NK-92 (cell line): Measurements from ENCODE around the gene PPP1R13B.
"Not testable (repeated sequence)": the region's sequence is repeated elsewhere in the genome, so short reads cannot be mapped to it uniquely, and the experiment has no call there.

Source experiments
- DNase-seq: peaks from one replicate; lab custom pipeline; 2025; ENCODE audit not compliant: unreplicated experiment; lab: John Stamatoyannopoulos, UW

PPP1R13B gene

DNA sequence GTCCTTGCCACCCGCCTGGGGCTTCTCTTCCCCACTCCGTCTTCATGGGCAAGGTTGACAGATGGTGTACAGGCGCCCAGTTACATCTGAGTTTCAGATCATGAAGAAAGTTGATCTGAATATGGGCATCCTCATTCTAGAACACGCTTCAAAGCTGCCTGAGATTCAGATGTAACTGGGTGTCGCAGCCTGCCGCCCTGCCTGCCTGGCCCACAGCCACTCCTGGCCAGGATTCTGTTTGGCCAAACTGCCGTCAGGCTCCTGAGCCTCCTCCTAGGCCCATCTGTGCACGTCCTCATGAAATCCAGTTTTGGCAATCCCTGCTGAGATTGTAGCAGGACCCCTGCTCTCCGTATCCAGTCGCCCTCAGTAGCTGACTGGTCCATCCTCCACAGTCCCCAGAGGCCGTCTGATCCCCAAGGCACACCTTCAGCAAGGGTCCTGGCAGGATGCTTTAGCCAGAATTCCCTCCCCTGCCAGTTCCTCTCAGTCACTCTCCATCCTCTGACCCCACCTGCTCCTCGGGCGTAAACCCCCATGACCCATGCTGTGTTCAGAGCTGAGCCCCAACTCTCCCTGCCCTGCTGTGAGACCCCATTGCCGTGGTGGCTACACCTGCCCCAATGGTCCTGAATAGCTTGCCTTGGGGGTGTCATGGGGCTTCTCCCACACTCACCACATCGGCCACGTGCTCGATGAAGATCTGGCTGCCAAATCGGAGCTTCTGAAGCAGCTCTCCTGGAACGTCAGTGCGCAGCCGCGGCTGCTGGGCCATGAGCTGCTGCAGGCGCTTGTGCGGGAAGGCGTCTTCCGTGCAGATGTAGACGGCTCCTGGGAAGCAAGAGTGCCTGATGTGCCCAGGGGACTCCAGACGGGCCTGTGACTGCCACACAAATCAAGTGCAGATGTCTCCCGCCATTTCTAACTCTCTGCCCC lies 144.6 kb downstream of the PPP1R13B start:
- DNase-seq, result no peak

DNA sequence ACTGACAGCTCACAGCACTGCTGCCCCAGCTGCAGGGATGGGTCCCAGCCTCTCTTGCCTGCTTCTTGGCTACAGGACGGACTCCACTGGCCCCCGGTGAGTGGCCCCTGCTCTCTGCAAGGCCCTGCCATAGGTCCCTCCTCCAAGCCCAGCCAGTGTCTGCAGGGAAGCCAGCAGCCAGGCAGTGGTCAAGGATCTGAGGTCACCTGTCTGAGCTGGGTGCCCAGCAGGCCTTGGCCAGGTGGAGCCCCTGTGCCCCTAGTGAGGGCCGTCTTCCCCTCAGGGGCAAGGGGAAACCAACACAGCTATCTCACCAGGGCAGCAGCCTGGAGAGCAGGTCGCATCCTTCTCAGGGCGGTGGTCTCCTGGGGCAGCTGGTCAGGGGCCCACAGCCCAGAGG lies 145.3 kb downstream of the PPP1R13B start:
- DNase-seq, result no peak

DNA sequence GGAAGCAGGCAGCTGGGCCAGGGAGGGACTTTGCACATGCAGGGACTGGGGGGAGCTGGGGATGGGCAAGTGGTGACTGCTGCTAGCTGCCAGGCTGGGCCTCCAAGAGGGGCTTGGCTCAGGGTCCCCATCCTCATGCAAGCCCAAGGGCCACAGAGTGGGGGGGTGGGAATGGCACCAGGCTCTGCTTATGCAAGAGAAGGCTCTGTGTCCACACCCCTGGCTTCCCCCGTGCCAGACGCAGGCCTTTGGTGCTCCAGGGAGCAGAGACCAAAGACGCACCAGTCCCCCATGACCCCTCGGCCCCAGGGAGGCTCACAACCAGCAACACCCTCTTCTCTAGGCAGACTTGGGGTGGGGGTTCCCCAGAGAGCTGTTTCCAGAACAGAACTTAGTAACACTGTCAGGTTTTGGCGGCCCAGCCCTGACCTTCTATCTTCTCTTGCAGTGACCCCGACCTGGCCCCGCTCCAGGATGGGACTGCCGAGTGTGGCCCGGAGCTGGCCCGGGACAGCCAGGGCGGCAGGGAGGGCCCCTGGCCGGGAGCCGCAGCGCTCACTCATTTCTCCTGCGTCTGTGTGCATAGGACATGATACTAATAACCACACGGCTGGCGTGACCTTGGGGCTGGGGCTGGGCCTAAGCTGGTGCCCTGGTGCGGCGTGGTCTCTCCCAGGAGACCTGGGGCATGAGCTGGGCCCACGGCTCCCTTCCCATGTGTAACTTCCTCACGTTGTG lies 146.5 kb downstream of the PPP1R13B start:
- DNase-seq, result no peak

DNA sequence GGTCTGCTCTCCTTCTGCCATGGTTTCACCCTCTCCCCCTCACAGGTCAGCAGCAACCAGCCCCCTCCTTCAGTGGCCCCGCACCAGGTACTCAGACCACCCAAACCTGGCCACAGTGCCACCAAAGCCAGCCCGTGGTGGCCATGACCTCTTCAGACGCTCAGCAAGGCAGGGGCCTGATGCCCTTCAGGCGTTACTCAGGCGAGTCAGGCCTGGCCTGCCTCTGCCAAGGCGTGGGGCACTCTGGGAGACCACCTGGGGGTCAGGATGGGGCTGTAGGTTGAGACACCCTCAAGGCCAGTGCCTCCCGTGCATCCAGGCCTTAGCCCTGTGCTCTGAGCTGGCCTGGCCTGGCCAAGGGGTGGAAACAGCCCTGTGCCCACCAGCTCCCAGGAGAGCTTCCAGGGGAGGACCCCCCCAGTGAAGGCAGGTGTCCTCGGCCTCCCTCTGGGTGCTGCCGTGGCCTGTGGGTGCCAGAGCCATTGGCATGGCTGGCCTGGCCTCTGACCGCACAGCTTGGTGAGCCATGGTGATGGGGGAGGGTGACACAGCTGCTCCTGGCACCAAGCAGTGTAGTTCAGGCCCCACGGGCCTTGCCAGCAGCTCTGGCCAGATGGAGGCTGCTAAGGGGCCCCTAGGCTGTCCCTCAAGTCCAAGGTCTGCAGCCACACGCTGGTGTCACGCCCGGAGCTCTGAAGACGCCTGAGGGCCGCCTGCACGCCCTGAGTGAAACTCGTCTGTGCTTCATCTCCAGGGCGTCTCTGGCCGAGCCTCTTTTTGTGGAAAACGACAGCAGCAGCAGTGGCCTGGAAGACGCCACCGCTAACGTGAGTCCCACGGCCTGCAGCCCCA lies 147.2 kb downstream of the PPP1R13B start:
- no peak for DNase-seq

DNA sequence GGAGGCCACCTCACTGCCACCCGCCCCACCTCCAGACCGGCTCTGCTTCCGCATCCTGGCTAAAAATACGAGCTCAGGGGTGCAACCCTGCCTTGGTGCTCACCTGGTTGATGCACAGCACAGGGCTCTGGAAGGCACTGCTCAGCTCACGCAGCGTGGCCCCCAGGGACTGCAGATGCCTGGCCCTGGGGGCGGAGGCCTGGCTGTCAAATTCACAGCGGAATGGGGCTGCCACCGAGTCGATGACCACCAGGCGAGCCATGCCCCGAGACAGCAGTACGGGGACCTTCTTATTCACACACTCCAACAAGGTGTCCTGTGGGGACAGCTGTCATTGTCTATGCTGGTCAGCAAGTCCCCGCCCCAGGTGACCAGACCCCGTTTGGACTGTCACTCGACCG lies 148.1 kb downstream of the PPP1R13B start:
- no peak for DNase-seq

DNA sequence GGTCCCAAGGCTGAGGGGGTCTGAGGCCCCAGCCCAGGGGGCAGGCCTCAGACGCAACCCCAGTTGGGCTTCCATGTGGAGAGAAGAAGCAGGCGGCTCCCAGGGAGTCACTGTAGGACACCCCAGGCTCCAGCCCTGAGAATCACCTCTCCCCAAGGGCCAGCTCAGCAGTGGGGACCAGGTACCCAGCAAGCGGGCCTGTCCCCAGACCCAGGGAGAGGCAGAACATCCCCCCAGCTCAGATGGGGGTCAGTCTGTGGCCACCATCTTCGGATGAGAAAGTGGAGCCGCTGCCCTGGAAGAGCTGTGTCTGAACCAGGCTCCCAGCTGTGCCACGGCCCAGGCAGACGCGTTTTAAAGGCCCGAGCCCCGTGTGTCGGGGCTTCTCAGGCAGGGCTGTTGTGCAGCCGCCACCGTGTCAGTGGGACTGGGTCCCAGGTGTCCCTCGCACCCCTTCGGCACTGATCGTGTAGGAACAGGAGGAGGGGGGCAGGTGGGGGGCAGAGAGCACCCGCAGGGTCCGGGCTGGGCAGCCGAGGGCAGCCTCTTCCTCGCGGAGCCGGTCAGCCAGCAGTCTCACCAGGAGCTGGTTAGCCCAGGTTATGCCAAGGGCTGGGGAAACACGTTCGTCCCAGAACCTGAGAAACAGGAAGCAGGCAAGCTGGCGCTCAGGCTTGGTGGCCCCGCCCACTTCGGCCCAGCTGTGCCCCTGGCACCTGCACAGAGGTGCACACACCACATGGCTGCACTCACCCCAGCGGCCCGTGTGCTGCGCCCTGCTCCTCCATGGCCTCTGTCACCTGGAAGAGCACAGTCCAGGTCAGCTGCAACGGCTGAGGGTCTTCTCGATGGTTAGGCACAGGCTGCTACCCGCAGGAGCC lies 148.8 kb downstream of the PPP1R13B start:
- DNase-seq, result no peak

DNA sequence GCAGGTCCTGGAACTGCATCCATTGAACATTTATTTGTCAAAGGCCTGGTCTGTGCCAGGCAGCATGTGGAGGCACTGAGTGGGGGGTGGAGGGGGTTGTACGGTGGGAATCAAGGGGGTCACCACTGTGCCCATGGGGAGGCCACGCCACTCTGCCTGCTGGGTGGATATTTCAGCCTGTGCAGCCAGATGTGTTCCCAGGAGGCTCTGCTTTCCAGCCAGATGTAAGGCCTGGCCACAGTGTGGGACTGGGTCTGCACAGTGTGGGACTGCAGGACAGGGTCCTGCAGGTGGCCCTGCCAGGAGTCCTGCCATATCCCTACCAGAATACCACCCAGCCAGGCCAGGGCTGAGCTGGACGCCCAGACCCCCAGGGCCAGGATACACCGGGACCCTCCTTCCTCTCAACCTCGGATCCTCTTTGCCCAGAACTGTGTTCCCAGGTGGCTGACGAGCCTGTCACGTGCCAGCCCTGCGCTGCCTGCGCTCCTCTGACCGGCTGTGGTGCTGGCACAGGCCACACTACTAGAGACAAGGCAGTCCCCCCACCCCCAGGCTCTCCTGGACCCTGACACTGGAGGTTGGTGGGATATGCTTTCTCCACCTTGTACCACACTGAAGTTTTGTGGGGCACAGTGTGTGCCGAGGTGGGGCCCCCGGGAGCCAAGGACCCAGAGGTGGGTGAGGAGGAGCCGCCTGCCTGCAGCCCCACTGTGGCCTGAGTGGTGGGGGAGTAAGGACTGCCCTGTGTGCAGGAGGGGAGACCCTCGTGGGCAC lies 149.6 kb downstream of the PPP1R13B start:
- DNase-seq, result no peak

DNA sequence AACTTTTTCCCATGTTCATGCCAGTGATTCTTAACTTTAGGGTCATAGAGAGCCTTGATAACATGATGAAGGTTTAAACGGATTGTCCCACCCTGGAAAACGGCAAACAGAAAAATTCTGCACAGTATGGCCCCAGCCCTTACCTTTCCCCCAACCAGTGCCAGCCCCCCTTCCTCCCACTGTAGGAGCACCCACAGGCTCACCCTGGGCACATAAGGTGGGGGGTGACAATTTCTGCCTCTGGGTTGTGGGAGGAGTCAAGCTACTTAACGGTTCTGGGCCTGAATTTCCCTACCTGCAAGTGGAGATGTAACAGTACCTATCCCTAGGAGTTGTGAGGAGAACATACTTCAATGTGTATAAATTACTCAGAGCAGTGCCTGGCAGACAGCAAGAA lies 150.2 kb downstream of the PPP1R13B start:
- DNase-seq, result no peak

DNA sequence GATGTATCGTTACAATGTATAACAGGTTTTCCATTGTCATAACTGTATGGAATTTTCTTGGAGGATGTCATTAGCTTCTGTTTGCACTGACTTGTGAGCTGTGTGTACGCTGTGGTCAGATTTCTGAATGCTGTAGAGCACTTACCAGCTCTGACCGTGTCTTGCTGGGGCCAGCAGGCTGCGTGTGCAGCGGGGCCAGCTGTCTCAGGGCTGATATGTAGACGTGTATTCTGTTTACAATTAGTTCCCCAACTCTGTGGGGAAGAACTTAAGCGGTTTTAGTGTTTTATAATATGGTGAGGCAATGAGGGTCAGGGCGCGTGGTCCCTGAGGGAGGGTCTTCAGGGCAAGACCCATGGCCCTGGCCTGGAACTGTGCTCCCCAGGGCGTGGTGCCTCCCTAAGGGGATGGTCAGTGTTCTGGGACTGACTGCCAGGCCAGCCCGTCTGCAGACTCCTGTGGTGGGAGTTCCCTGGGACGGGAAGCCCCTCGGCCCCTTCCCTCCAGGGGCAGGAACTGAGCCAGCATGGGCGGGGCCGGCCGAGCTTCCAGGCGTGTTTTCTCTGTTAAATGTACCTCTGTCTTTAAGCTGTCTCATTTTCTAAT lies 150.8 kb downstream of the PPP1R13B start:
- DNase-seq, result no peak

DNA sequence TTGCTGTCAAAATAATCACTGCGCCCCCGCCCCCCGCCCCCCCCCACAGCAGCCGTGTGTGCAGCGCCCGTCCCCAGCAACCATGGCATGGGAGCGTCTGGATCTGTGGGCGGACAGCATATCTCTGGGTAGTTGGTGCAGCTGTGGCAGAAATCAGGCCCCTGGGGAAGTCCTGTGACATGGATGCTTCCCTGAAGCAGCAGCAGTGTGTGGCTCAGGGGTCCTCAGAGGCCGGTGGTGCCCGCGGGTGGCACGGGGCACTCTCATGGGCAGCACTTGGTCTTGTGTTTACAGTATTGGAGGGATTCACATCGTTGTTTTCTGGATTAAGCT lies 151.3 kb downstream of the PPP1R13B start:
- no peak for DNase-seq

DNA sequence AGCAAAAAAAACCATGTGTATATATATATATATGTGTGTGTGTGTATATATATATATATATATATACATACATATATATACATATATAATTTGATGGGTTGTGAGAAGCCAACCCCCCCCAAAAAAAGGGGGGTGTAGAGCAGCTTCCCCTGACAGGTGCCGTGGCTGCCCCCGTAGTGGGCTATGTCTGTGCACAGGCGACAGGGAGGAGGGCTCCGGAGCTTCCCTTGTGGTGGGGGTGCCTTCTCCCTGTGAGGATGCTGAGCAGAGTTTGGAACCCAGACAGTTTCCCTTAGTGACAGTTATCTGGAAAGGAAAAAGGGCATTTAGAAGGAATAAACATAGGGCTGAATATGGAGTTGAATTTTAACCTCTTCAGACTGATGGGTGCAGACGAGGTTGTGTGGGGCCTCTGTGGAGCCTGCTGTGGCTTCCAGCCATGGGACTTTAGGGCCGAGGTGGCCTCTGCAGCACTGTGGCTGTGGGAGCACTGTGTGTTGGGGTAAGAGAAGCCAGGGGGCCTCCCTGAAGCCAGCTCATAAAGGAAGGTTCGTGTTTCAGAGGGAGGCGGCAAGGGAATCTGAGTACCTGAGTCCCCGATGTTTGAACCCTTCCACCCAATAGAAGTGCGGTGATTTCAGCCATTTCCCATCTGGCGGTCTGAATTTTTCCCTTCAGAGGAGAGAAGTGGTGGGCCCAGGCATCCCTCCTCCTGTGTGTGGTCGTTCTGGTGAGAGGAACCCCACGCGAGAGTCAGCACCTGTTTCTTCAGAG lies 151.9 kb downstream of the PPP1R13B start:
- no peak for DNase-seq

DNA sequence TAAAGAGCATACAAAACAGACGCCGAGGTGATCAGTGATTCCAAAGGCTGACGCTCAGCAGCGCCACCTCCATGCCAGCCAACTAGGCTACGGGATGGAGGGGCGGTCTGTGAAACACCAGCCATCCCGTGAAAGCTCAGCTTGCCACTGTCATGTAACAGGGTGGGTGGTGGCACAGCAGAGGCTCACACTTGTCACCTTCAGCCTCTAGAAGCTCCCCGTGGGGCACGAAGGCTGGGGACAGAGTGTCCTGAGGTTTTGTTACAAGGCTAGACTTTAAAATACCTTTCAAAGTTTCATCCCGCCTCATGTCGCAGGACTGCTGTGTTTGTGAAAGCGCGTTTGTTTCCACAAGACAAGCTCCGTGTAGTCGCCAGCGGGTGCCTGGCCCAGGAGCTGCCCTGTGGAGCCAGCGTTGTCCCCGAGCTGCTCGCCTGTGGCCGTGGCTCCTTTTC lies 152.8 kb downstream of the PPP1R13B start:
- DNase-seq, result no peak

DNA sequence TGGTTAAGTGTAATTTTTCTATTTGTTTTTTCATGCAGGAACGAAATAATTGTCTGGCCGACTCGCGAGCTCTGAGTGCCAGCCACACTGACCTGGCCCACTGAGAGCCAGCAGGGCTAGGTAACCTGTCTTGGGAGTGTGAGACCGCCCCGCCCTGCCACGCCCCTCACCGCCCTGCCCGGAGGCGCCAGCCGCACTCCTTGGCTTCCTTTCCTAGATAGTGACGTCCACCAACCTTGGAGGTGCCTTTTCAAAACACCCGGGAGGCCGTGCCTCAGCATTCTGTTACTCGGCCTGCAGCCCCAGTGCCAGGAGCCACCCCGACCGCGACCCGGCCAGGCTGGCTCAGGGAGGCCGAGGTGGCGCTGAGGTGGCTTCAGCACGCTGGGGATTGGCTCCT lies 153.9 kb downstream of the PPP1R13B start:
- no peak for DNase-seq

DNA sequence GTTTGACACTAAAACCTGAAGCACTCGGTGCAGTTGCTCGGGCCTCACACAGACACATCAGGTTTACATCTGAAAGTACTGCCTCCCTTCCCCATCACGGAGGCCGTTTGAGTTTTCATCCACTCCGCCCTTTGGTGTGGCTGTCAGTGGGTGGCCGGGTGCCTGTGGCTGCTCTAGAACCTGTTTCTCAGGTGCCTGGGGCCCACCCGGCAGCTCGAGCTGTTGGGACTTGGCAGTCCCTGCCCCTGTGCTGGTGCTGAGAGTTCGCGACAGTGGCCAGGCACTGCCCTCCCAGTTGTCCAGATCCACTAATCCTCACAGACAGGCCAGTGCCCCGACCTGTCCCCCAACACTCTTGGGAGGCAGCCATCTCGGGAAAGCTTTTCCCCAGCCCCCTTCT lies 154.5 kb downstream of the PPP1R13B start:
- DNase-seq, result no peak

DNA sequence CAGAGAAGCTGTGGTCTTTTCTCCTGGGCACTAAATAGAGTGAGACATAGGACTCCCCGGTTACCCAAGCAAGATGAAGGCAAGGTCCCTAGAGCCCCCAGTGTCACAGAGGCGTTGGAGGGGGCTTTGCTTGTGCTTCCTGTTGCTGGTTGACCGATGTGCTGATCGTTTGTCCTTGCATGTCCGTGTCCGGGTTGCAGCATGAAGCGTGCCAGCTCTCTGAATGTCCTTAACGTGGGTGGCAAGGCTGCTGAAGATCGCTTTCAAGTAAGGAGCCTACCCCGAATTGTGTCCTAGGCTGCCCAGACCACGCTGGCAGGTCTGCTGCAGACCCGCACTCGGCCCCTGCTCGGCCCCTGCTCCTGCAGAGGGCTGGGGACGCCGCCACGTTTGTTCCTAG lies 155.2 kb downstream of the PPP1R13B start:
- no peak for DNase-seq

DNA sequence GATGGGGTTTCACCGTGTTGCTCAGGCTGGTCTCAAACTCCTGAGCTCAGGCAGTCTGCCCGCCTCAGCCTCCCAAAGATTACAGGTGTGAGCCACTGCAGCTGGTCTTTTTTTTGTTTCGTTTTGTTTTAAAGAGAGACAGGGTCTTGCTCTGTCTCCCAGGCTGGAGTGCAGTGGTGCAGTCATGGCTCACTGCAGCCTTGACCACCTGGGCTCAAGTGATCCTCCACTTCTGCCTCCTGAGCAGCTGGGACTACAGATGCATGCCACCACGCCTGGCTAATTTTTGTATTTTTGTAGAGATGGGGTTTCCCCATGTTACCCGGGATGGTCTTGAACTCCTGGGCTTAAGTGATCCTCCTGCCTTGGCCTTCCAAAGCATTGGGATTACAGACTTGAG lies 155.7 kb downstream of the PPP1R13B start:
- DNase-seq, result not testable (repeated sequence)

DNA sequence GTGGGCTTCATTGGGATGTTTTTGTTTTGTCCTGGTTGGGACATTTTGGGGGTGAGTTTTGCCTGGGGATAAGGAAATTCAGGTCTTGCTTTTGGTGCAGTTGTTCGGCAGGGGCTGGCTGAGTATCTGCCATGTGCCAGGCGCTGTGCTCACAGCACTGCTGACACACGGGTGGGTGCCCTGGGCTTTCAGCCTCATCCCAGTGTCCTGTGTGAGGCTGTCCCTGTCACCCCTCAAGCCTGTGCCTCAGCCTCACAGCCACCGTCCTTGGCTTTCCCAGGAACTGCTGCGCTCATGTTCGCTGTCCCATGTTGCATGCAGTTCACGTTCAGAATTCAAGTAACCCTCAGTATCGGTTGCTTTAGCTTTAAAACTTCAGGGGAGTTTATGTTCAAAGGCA lies 157.0 kb downstream of the PPP1R13B start:
- no peak for DNase-seq
